HG02798 (cell line): ENCODE data around the gene GLP1R.
A peak's percentile ranks its signal among the peaks of the same experiment; 100 is the strongest.

Experiments used
- ATAC-seq: cut with Tn5 transposase; IDR thresholded peaks from one replicate; pipeline ENCODE4 v1.9.1; 2021; ENCODE audit warnings: mild to moderate bottlenecking; ENCODE audit not compliant: unreplicated experiment, poor library complexity

The GLP1R gene

DNA sequence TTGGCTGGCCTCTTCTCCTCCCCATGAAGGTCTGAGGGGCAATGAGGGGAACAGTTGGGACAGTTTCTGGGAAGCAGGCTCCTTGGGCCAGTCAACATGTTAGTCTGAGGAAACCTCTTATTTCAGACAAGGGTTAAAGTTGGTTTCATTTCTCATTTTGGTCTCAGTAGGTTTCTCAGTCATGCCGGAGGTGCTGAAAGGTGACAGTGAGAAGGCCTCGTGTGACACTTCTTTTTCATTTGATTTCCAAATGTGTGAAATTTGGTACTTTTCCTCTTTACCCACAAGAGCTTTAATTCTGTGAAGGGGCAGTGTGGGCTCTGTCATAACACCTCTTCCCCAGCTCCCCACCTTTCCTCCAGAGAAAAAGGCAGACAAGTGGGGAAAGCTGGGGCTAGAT is 7.5 kb upstream of the GLP1R start:
- ATAC-seq = peak; percentile 51

DNA sequence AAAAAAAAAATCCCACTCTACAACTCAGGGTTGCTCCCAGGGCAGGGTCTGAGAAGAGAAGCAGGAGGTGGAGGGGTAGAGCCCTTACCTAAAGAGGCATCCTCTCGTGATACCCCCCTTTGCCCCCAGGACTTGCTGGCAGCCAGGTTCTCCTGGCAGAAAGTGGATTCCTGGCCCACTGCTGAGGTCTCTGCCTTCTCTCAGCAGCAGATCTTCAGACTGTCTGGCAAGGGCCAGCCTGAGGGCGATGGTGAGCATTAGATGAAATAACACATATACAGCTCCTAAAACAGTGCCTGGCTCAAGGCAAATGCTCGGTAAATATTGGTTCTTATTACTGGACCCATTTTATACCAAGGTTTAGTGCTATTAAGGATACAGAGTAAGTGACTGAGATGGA is 4.8 kb upstream of the GLP1R start:
- no peak for ATAC-seq

DNA sequence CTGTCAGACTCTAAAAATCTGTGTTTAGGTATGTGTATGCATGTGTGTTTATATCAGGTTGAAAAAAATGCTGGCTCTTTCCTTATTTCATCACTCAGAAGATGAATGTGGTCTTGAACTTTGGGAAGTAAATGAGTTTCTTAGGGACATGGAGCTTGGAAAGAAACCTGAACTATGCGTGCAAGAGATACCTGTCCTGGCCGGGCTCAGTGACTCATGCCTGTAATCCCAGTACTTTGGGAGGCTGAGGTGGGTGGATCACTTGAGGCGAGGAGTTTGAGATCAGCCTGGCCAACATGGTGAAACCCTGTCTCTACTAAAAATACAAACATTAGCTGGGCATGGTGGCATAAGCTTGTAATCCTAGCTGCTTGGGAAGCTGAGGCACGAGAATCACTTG is 4.4 kb upstream of the GLP1R start:
- ATAC-seq = no peak

DNA sequence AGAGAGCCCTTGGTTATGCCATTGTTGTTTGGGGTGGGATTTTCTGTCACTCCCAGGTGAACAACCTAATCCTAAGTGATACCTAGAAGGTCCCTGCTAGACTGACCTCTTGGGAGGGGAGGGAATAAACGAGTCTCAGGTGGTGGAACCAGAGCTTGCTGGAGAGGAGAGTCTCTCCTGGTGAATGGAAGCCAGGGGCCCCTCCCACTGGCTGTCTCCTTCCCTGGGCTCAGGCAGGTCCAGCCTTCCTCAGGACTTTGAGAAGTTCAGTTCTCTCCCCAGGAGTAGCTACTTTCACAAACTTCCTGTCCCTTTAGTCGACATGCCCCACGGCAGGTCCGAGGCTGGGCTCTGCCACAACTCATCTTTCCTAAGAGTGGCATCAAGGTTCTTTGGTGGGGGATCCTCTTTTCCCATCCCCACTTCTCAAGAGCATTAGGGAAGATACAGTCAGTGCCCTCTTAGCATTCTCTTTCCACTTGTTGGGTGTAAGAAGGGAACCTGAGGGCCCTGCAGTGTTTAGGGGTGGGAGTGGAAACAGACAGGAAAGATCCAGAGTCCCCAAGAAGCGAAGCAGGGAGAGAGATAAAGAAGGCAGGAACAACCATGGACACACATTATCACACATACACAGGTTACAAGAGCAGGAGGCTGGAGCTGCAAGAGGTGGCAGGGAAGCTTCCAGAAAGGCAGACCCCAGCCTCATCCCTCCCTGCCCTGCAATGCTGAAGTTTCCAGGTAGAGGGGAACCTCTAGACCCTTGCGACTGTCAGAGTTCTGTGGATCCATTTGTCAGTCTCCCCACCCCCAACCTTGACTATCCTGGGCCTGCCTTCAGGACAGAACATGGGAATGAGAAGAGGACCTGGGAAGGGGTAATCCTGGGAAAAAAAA is 900 bp upstream of the GLP1R start:
- no peak for ATAC-seq

DNA sequence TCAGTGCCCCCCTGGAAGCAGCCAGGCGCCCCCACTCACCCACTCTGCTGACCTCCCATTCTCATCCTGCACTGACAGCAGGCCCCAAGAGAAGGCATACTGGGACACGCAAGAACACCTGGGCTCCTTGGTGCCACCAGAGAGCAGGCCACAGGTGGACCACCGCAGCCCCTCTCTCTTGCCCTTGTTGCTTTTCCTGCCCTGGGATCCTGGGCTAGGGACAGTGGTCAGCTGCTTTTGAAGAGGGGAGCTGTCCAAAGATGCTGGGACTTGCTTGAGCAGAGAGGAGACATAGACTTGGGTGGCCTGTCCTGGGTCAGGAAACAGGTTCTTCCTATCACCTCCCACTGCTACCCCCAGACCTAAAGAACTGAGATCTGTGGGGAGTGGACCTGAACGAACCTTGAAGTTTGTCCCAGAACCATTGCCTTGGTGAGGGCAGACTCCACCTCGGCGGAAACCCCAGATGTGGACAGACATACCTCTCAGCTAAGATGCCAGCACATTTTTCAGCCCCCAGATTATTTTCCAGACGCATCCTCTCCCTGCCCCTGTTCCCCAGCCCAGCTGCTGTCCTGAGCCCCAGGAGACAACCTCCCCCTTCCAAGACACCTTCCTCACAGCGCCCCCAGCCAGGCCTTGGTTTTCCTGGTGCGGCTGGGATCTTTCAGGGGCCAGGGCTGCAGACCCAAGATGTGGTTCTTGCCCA is 1.1 kb downstream of the GLP1R start:
- no peak for ATAC-seq

DNA sequence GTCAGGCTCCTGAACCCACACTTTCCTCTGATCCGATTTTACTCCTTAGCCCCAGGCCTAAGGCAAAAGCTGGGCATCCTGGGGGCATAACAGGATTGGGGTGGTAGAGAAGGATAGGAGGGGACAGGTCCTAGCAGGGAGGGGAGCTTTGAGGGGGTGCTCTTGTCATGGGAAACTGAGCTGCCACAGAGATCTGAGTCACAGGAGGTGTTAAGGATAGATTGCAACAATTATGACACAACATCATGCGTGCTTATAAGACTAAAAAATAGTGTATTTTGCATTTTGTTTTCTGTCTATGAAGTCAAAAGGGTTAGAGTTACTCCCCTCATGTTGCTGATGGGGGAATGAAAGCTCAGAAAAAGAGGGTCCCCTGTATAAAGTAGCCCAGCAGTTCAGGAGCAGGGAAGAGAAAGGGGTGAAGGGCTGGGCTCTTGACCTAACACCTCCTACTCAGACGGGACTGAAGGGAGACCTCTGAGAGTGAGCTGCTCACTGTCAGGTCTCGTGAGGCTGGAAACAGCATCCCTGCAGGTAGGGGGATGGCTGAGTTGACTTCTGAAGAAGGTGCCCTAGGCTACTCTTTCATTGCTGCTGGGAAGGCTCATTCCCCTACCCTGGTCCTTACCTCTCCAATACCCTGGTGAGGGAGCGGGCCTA is 2.0 kb downstream of the GLP1R start:
- no peak for ATAC-seq

DNA sequence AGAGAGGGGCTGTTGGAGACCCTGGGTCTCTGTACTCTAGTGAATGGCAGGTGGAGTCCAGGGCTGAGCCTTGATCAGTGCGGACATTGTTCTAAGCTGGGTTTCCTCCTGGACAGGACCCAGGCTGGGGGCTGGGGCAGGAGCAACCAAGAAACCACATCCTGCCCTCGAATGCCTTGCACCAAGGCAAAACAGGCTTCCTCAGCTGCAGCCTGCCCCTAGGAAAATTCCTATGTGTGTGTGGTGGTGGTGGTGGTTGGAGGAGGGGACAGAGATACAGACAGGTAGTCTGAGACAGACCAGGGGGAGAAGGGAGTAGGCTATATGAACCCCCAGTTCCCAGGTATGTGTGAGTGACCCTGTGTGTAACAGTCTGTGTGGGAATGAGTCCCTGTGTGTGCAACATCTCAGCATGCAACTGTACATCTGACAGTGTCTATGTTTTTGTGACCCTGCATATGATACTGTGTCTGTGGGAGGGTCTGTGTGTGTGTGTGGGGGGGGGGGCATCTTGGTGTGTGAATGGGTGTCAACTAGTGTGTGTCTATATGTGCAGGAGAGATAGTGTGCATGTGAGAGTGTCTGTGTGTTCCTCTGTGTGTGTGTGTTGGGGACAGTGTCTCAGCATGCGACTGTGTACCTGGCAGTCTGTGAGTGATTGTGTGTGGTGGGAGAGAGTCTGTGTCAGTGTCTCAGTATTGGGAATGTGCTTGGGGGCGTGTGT is 3.0 kb downstream of the GLP1R start:
- no peak for ATAC-seq

DNA sequence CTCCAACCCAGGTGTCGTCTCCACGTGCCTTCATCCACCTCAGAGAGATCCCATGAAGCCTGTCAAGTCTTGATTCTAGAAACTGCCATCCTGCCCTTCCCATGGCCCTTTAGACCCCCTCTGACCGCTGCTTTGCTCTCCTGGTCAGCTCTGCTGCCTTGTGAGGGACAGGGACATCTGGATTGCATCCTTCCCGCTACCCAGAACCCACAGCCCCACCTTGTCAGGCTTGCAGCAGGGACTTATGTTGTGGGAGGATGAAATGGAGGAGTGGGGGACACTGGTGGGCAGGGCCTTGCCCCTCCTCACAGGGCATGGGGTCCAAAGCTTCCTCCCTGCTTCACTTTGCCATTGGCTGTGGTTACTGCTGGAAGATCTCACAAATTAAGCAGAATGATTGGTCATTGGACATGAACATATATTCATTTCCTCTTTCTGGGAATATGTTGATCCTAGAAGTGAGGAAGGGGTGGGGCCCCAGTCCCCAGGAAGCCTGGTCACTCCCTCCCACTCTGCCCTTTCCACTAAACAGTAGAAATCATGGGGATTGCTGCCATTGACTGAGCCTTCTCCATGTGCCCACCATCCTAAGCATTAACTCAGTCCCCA is 4.5 kb downstream of the GLP1R start:
- ATAC-seq = no peak

DNA sequence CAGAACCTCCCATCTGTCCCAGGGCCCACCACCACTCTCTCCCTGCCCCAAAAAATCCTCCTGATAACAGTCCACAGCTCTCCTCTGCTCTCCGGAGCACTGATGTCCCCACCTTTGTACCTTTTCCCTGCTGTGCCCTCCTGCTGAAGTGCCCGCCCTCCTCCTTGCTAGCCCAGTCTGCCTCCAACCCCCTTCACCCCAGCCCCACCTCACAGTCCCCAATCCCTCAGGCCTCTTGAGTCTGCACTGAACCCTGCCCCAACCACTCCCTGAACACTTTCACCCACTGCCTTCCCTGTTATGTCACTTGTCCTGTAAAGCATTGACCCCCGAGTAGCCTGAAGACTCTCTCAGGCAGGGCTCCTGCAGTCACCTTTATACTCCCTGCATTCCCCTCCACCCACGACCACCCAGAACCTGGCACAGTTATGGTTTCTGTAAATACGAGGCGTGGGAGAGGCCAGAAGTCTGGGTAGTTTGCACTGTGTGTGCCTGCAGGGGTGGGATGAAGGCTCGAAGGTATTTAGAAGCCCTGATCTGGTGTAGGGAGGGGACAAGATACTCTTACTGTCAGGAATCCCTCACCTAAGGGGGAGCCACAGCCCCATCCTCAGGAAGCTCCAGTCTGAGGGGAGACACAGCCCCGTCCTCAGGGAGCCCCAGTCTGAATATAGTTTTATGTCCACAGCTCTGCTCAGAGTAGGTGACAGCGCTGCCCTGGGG is 5.4 kb downstream of the GLP1R start:
- no peak for ATAC-seq

DNA sequence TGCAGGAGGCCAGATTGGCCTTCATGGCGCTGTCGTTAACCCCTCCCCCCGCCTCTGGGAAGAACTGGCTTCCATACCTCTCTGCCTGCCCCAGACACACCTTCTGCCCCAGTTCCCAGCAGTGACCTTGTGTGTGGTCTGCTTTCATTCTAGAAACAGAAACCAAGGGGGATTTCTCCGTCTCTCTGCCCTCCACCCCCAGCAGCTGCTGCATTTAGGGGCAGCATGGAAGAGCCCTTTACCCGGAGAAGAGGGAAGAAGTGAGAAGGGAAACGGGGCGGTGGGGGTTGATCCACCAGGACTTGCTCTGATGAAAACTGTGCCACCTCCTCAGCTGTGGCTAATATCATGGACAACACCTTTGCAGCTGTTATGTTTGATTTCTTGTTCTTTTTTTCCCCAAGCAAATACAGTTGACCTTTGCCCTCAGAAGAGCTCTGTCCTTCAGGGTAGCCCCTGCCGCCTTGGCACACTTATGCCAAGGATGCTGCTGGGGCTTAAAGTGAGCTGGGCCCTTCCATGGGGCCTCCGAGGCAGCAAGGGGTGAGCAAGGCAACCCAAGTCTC is 6.1 kb downstream of the GLP1R start:
- ATAC-seq = no peak

DNA sequence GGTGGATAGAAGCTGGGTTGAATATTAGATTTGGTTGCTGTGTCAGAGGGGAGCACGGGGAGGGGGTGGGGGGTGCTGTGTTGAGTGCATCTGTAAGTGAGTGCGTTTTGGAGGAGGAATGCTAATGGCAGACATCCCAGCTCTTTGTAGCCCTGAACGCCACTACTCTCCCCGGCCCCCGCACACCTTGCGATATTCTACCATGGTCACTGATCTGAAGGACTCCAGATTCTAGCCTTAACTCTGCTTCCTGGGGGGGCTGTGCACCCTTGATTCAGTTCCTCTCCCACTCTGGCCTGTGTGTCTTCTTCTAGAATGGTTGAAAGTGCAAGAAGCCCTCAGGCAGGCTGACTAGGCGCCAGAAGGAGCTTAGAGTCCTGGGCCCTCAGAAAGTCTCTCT is 7.1 kb downstream of the GLP1R start:
- no peak for ATAC-seq

DNA sequence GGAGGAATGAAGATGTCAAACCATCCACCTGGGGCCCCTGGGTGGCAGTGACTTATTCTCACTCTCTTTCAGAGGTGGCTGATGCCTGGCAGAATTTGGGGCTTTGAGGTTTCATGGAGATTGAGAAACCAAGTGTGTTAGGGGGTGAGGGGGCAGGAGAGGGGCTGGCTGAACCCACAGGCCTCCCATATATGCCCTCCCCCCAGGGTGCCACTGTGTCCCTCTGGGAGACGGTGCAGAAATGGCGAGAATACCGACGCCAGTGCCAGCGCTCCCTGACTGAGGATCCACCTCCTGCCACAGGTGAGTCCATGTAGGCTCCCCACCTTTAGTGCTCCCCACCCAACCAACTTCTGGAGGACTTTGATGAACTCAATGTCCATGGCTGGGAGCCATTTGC is 7.6 kb downstream of the GLP1R start:
- ATAC-seq = no peak

DNA sequence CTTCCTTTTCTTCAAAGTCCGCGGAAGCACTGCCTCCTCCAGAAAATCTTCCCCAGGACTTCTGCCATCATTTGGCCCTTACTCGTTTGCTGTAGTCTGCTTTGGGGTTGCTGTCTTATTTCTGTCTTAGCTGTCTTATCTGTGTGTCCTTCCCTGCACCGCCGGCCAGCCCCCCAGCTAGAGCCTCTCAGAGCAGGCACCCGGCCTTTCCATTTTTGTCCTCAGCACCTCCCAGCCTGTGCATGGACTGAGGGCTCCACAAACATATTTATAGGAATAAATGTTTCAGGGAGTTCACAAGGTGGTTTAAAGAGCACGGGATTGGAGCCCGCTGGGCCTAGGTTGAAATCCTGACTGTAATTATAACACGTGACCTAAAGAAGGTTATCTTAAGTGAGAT is 8.1 kb downstream of the GLP1R start:
- ATAC-seq = no peak

DNA sequence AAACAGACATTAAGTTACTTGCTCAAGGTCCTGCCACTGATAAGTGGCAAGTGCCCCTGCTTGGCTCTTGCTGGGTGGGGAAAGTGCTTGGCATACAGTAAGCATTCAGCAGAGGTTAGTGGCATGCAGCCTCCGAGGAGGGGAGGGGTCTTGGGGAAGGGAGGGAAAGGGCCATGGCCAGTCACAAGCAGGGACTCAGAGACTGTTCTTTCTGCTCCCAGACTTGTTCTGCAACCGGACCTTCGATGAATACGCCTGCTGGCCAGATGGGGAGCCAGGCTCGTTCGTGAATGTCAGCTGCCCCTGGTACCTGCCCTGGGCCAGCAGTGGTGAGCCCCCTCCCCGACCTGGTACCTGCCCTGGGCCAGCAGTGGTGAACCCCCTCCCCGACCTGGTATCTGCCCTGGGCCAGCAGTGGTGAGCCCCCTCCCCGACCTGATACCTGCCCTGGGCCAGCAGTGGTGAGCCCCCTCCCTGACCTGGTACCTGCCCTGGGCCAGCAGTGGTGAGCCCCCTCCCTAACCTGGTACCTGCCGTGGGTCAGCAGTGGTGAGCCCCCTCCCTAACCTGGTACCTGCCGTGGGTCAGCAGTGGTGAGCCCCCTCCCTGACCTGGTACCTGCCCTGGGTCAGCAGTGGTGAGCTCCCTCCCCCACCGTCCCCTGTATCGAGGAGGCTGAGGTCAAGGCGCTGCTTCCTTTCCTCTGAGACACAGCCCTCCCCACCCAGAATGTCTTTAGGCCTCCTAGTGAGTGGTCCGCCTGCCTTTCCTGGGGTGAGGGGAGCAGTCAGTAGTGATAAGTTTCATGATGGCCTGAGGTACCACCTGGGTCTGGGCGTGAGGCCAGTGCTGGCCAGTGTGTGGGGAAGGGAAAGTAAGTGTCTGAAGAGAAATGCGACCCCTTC is 8.9 kb downstream of the GLP1R start:
- no peak for ATAC-seq

DNA sequence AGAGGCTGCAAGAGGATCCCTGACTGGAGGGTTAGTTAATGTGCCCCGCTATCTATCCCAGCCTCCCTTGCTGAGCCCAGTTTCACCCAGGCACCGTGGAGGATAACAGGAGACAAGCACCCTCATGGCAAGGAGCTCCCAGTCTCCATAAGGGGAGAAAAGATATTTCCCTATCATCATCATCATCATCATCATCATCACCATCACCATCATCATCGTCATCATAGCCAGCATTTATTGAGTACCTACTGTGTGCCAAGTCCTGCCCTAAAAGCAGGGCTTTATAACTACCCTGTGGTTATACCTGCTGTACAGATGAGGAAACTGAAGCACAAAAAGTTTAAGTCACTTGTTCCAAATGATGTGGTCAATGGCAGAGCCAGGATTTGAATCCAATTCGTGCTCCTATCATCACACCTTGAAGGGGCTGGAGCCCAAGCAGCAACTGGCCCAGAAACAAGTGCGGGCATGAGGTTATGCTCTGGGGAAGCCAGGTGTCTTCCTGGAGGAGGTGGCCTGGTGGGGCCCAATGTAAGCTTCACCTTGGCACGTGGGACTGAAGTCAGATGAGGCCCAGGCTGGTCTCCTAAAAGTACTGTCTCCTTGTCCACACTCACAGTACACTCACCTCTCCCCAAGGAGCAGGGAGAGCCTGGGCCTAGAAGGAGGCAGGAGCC is 10.0 kb downstream of the GLP1R start:
- no peak for ATAC-seq

DNA sequence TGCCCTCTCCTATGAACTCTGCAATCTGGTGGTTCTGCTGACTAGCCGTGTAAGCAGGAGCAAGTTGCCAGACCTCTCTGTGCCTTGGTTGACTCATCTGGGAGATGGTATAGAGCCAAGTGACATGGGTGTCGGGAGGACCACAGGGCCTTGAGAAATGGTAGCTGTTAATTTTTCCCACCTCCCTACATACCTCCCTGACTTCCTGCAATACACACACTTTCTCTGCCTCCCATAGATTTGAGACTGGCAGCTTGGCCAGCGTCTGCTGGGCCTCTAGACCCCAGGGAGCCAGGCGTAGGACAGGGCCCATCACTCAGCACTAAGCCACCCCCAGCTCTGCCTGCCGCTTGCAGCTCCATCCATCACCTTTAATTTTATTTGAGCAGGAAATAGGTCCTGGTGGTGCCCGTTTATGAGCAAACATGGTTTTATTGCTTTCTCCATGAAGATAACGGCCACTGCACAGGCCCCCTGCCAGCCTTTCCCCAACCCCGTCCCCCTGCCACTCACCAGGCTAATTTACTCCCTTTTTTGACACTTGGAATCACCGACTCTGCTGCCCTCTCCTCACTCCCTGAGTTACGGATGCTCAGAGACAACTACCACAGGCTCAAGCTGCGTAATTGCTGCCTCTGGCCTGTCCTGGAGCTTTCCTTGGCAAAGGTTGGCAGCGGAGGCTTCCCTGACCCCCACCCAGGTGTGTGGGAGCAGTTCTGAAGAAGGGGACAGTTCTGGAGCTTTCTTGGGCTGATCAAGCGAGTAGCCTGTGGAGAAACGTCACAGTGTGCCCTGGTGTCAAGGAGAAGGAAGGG is 11.1 kb downstream of the GLP1R start:
- ATAC-seq = no peak
